ENCODE measurements around the gene WDR12. TPM values are rescaled to one million over a fixed set of nuclear protein-coding genes. Genes with fewer than 3 reads are reported as not detected.

The WDR12 gene
- total RNA-seq, 2 experiments from 2014 or later = 131 to 134 TPM

DNA sequence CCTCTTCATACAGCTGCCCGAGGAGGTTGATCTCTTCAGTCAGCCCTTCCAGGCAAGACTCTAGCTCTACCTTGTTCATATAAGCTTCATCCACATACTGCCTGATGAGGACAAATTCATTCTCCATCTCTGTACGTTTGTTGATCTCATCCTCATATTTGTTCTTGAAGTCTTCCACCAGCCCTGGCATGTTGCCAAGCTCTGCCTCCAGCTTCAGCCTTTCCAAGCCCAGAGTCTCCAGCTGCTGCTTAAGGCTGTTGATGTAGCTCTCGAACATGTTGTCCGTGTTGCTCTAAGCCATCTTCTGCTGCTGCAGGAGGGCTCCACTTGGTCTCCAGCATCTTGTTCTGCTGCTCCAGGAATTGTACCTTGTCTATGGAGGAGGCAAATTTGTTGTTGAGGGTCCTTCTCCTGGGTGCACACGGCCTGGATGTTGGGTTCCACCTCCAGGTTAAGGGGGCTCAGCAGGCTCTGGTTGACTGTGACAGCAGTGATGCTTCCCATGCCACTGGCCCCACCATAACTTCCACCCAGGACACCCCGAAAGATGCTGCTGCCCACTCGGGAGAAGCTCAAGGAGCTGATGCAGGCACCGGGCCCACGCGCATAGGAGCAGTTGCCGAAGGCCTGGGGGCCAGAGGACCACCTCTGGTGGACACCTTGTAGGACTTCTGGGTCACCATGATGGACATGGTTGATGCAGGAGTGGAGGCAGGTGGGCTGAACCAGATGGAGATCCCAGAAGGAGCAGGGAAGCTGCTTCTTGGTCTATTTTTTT is 70.2 kb downstream of the WDR12 start:
- ChIA-PET CTCF (interaction anchor here (1.7 to 1.9 kb wide), 2 partner anchors 252 to 267 kb away, joined by 3 to 7 read pairs; no protein-coding TSS in a partner anchor), POLR2A (interaction anchor here (0.6 kb wide), 1 partner anchor 384 kb away, joined by 3 read pairs; no protein-coding TSS in a partner anchor)
- TF ChIP-seq, protein P1, sequence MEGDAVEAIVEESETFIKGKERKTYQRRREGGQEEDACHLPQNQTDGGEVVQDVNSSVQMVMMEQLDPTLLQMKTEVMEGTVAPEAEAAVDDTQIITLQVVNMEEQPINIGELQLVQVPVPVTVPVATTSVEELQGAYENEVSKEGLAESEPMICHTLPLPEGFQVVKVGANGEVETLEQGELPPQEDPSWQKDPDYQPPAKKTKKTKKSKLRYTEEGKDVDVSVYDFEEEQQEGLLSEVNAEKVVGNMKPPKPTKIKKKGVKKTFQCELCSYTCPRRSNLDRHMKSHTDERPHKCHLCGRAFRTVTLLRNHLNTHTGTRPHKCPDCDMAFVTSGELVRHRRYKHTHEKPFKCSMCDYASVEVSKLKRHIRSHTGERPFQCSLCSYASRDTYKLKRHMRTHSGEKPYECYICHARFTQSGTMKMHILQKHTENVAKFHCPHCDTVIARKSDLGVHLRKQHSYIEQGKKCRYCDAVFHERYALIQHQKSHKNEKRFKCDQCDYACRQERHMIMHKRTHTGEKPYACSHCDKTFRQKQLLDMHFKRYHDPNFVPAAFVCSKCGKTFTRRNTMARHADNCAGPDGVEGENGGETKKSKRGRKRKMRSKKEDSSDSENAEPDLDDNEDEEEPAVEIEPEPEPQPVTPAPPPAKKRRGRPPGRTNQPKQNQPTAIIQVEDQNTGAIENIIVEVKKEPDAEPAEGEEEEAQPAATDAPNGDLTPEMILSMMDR (IDR thresholded peaks at IDR 0.05) = no peak
- Mint-ChIP-seq H3K9me3 (peaks cover 10% of the 10 kb centered on the region), H3K27me3 (no peaks in the 10 kb centered on the region), H3K36me3 (ENCODE audit: low read depth) (peaks cover 10% of the 10 kb centered on the region), H3K4me1 (ENCODE audit: low read depth) (no peaks in the 10 kb centered on the region), H3K4me3 (no peak overlapping the region), H3K27ac (no peak overlapping the region)
- intact Hi-C loops (cut with micrococcal nuclease) = no loop called here
- ATAC-seq (no peak), DNase-seq (no peak)

DNA sequence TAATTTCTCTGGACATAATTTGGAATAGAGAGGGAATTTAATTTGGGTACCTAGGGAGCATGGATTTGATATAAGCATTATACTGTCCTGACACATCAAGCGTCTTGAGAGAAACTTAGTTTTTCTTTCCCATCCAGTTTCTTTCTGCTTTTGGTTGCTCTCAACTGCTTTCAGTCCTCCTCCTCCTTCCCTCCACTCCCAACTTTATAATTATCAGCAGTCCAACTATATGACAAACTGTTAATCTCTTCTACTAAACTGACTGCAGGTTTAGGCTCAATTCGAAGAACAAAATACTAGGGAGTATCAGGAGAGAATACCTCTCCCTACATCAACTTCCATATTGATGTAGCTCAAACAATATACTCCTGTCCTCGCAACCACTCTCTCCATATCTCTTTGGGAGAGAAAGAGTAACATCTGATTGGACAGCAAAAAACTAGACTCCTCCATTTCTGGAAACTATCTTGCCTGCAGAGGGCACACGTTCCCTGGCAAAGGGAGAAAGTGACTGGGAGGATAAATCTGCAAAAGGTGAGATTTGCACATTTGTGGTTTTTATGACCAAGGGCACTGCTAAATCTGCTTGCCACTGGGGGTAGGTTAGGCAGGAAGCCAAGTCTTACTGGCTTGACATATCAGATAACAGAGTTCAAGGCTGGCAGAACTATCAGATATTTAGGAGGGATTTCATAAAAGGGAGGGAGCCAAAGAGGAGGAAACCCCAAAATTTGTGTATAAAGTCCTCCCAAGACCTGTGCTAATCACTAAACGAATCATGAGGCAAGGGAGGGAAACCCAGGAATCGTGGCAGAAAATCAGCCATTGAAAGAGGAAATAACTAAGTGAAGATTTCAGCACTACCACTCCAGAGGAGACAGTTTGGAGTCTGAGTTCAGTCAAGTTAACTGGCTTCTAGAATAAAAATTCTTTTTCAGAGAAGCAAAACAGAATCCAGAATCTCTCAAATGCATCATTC is 79.9 kb downstream of the WDR12 start:
- peak; percentile 94 for ATAC-seq
- DNase-seq = peak; percentile 78
- H3K4me1 Mint-ChIP-seq (ENCODE audit: low read depth) = peaks cover 10% of the 10 kb centered on the region
- no peaks in the 10 kb centered on the region for H3K9me3 Mint-ChIP-seq
- H3K4me3 Mint-ChIP-seq = no peak overlapping the region
- ChIA-PET CTCF (interaction anchor here (0.6 to 2.0 kb wide), 5 partner anchors 15 to 243 kb away, joined by 3 to 7 read pairs (median 4); no protein-coding TSS in a partner anchor), POLR2A (interaction anchor here (1.0 kb wide), 1 partner anchor 15 kb away, joined by 3 read pairs; no protein-coding TSS in a partner anchor)
- TF ChIP-seq, protein P1 (IDR thresholded peaks at IDR 0.05) = peak; percentile 73
- no peaks in the 10 kb centered on the region for H3K27me3 Mint-ChIP-seq
- intact Hi-C loops (cut with micrococcal nuclease) = no loop called here
- H3K27ac Mint-ChIP-seq = no peak overlapping the region
- no peaks in the 10 kb centered on the region for H3K36me3 Mint-ChIP-seq (ENCODE audit: low read depth)

DNA sequence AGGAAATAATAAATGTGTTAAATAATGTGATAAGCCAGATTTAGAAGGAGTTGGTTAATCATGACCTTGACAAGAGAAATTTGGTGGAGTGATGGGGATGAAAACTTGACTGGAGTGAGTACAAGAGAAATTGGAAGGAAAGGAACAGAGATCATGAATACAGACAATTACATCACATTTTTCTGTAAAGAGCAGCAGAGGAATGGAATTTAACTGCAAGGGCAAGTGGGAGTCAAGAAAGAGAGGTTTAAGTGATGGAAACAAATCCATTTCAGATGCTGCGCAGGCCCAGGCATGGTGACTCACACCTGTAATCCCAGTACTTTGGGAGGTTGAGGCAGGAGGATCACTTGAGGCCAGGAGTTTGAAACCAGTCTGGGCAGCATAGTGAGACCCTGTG is 86.6 kb downstream of the WDR12 start:
- intact Hi-C loops (cut with micrococcal nuclease) = no loop called here
- Mint-ChIP-seq H3K36me3 (ENCODE audit: low read depth) (no peaks in the 10 kb centered on the region), H3K4me1 (ENCODE audit: low read depth) (no peaks in the 10 kb centered on the region), H3K4me3 (no peak overlapping the region), H3K27ac (no peak overlapping the region), H3K9me3 (no peaks in the 10 kb centered on the region), H3K27me3 (no peaks in the 10 kb centered on the region)
- no peak for ATAC-seq
- CTCF ChIA-PET = interaction anchor here (0.9 kb wide), 1 partner anchor 12 kb away, joined by 3 read pairs; no protein-coding TSS in a partner anchor
- DNase-seq = no peak
- POLR2A ChIA-PET = no interaction called here
- TF ChIP-seq, protein P1 (IDR thresholded peaks at IDR 0.05) = no peak

Other genes with a start within 250 kb of the WDR12 start
- gene ICA1L, start 39.9 kb downstream of the WDR12 start, total RNA-seq = 1 to 10 TPM; 7.1 to 8.0 TPM
- gene CARF, start 602 bp upstream of the WDR12 start, total RNA-seq = 1 to 10 TPM; 5.0 to 5.7 TPM
- 10 to 100 TPM; 11.8 to 16.4 TPM for gene NBEAL1, start 103.2 kb upstream of the WDR12 start, total RNA-seq